Mesothelial cell of epicardium (in vitro differentiated cells): ENCODE results near the gene MAST1. TPM values are rescaled to one million over a fixed set of nuclear protein-coding genes. Genes with fewer than 3 reads are reported as not detected.

Experiments used
- DNase-seq, 2 experiments: peaks; one replicate each; pipeline ENCODE4 v3.0.0; 2021; ENCODE audit warnings: low spot score in 2 of 2; ENCODE audit not compliant: unreplicated experiment in 2 of 2
- H3K27ac Mint-ChIP-seq: 2 replicates; pipeline ENCODE4 v1.8.0; 2021; ENCODE audit warnings: mixed read lengths
- H3K27me3 Mint-ChIP-seq: 2 replicates; pipeline ENCODE4 v1.8.0; 2021; ENCODE audit warnings: low read depth, mixed read lengths
- H3K36me3 Mint-ChIP-seq: 2 replicates; pipeline ENCODE4 v1.8.0; 2021; ENCODE audit warnings: mixed read lengths
- H3K4me1 Mint-ChIP-seq: 2 replicates; pipeline ENCODE4 v1.8.0; 2021; ENCODE audit warnings: mixed read lengths
- H3K4me3 Mint-ChIP-seq: 2 replicates; pipeline ENCODE4 v1.8.0; 2021; ENCODE audit warnings: mild to moderate bottlenecking, moderate library complexity, mixed read lengths
- H3K9me3 Mint-ChIP-seq: 2 replicates; pipeline ENCODE4 v1.8.0; 2021; ENCODE audit warnings: mixed read lengths
- total RNA-seq: library from RNA; stranded (reverse); gene quantifications from 3 replicates; pipeline ENCODE4 v1.2.1, GENCODE V29; 2021
- TF ChIP-seq, protein P1 (sequence below): fragments of 200-600 bp; sonication (generic); IDR thresholded peaks from one replicate; pipeline ENCODE4 v1.5.0; 2021; ENCODE audit warnings: antibody characterized with exemption; ENCODE audit not compliant: unreplicated experiment

The MAST1 gene
- total RNA-seq, 1 donor from 2014 or later, result 4.0 TPM

DNA sequence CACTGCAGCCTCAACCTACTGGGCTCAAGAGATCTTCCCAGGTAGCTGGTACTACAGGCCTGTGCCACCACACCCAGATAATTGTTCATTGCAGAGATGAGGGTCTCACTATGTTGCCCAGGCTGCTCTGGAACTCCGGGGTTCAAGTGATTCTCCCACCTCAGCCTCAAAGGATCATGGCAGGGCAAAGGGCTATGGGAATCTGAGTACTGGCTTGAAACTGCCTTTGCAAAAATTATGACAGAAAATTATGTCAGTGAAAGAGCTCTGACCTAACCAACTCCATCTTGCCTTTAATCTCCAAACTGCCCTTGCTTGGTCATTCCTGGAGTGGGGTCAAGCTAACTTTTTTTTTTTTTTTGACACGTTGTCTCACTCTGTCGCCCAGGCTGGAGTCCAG, 44.3 kb downstream of the MAST1 start:
- Mint-ChIP-seq H3K4me1 (peaks cover 13% of the 10 kb centered on the region), H3K9me3 (peaks cover 4% of the 10 kb centered on the region), H3K4me3 (peak overlapping the region; percentile 79), H3K27me3 (peaks cover 43% of the 10 kb centered on the region), H3K27ac (peak overlapping the region; percentile 41), H3K36me3 (peaks cover 2% of the 10 kb centered on the region)
- DNase-seq, result no peak
- TF ChIP-seq, protein P1, sequence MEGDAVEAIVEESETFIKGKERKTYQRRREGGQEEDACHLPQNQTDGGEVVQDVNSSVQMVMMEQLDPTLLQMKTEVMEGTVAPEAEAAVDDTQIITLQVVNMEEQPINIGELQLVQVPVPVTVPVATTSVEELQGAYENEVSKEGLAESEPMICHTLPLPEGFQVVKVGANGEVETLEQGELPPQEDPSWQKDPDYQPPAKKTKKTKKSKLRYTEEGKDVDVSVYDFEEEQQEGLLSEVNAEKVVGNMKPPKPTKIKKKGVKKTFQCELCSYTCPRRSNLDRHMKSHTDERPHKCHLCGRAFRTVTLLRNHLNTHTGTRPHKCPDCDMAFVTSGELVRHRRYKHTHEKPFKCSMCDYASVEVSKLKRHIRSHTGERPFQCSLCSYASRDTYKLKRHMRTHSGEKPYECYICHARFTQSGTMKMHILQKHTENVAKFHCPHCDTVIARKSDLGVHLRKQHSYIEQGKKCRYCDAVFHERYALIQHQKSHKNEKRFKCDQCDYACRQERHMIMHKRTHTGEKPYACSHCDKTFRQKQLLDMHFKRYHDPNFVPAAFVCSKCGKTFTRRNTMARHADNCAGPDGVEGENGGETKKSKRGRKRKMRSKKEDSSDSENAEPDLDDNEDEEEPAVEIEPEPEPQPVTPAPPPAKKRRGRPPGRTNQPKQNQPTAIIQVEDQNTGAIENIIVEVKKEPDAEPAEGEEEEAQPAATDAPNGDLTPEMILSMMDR, result no peak

DNA sequence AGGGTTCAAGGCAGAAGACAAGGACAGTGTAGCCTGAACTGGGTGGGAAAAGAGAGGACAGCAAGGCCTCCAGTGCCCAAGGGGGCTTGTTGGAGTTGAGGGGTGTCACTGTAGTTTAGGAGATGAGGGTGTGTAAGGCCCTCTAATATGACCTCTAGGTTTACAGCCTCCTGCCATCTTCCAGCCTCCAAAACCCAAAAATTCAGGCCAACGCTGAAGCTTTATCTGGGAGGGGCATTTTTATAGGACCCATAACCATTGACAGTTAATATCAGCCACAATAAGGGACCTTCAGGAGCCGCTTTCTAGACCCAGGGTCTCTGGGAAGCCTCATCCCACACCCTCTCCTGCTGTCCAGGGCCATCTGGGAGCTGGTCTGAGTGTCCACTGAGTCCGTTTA, 45.9 kb downstream of the MAST1 start:
- Mint-ChIP-seq H3K27ac (no peak overlapping the region), H3K36me3 (peaks cover 2% of the 10 kb centered on the region), H3K4me3 (no peak overlapping the region), H3K4me1 (peaks cover 13% of the 10 kb centered on the region), H3K27me3 (peaks cover 48% of the 10 kb centered on the region), H3K9me3 (peaks cover 4% of the 10 kb centered on the region)
- TF ChIP-seq, protein P1, result no peak
- no peak for DNase-seq

GRCh38 chr19:12884627-12884925, 46.3 kb downstream of the MAST1 start:
- peaks cover 2% of the 10 kb centered on the region for H3K36me3 Mint-ChIP-seq
- DNase-seq, result no peak
- TF ChIP-seq, protein P1, result no peak
- H3K27me3 Mint-ChIP-seq, result peaks cover 48% of the 10 kb centered on the region
- peaks cover 13% of the 10 kb centered on the region for H3K4me1 Mint-ChIP-seq
- H3K27ac Mint-ChIP-seq, result no peak overlapping the region
- H3K9me3 Mint-ChIP-seq, result peaks cover 4% of the 10 kb centered on the region
- peak overlapping the region; percentile 63 for H3K4me3 Mint-ChIP-seq

- Mint-ChIP-seq H3K27ac (no peak overlapping the region), H3K27me3 (peaks cover 48% of the 10 kb centered on the region), H3K4me3 (peak overlapping the region; percentile 63), H3K9me3 (peaks cover 4% of the 10 kb centered on the region), H3K36me3 (peaks cover 2% of the 10 kb centered on the region), H3K4me1 (peaks cover 13% of the 10 kb centered on the region)
- DNase-seq, result peak; percentile 55 to 67
- TF ChIP-seq, protein P1, result peak; percentile 35
Measured at GRCh38 chr19:12884926-12885748, 46.8 kb downstream of the MAST1 start.

DNA sequence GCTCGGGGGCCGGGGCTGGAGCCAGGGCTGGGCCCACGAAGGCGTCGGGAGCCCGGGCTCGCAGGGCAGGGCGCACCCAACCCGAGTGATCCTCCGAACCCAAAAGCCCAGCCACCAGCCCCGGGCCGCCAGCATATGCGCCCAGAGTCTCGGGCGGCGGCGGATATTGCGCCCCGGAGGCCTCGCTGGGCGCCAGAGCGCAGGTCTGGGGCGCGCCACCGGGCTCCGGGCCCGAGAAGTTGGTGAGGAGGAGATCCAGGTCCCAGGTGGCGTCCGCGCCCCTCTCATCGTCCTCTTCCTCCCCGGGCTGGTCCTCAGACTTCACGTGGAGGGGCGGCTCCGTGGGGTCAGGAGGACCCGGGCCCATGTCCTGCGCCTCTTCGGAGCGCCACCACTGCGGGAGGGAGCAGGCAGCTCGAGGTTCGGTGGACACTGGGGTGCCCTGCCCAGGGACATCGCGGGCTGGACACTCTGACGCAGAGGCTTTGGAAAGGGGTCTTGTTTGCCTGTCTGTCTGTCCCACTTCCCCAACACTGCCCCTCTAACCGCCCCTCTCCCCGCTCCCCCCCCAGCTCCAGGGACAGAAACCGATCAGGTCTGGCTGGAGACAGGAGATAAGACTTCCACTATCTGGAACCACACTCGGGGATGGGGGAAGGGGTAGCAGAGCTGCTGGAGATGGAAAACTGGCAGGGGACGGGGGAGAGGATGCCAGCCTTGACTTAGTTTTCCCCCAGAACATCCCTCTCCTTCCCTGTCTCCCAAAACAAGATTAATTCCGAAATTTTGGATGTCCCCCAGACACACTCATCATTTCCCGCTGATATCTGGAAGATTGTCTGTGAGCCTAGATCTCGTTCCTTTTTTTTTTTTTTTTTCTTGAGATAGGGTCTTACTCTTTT, 47.7 kb downstream of the MAST1 start:
- peaks cover 48% of the 10 kb centered on the region for H3K27me3 Mint-ChIP-seq
- peaks cover 4% of the 10 kb centered on the region for H3K9me3 Mint-ChIP-seq
- TF ChIP-seq, protein P1, result no peak
- peak overlapping the region; percentile 50 for H3K4me3 Mint-ChIP-seq
- H3K36me3 Mint-ChIP-seq, result peaks cover 2% of the 10 kb centered on the region
- DNase-seq, result no peak
- no peak overlapping the region for H3K27ac Mint-ChIP-seq
- peaks cover 13% of the 10 kb centered on the region for H3K4me1 Mint-ChIP-seq
